ENCODE results near the gene CSRNP3.

DNA sequence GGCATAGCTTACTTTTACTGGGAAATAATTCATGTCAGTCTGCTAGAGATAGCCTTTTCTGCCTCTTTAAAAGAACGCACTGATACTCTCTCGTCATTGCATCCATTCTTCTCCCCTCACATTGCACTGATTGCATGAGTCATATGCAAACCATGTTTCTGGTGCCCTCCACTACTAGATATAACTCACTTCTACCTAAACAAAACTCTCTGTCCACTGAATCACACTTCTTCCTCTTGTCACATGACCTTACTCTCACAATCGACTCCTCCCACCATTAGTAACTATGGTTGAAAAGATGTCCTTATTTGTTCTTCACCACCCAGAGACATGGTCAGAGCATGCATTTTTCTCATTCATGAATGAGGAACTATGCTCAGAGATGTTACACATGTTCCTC is 158.0 kb downstream of the CSRNP3 start:
- TF ChIP-seq, protein P1, sequence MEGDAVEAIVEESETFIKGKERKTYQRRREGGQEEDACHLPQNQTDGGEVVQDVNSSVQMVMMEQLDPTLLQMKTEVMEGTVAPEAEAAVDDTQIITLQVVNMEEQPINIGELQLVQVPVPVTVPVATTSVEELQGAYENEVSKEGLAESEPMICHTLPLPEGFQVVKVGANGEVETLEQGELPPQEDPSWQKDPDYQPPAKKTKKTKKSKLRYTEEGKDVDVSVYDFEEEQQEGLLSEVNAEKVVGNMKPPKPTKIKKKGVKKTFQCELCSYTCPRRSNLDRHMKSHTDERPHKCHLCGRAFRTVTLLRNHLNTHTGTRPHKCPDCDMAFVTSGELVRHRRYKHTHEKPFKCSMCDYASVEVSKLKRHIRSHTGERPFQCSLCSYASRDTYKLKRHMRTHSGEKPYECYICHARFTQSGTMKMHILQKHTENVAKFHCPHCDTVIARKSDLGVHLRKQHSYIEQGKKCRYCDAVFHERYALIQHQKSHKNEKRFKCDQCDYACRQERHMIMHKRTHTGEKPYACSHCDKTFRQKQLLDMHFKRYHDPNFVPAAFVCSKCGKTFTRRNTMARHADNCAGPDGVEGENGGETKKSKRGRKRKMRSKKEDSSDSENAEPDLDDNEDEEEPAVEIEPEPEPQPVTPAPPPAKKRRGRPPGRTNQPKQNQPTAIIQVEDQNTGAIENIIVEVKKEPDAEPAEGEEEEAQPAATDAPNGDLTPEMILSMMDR (conservative IDR thresholded peaks at IDR 0.05), result no peak
- no peak for TF ChIP-seq EZH2 (IDR thresholded peaks at IDR 0.05; ENCODE audit: low read depth)
